GM12801 (cell line): ENCODE data around the gene KLK13.

ENCODE experiments used
- CTCF ChIP-seq: IDR thresholded peaks from one replicate; pipeline ENCODE4 v1.5.1; 2011; ENCODE audit warnings: control low read depth; ENCODE audit not compliant: insufficient read length; ENCODE audit errors: extremely low read depth

KLK13 gene

GRCh38 chr19:51064534-51065220 is at the start of gene KLK13:
Gene KLK13, minus strand, starts transcription at chr19:51065092. Its CDS starts 25 bp downstream, at chr19:51065067.
- no peak for TF ChIP-seq CTCF

- no peak for TF ChIP-seq CTCF
Measured at GRCh38 chr19:51114087-51114729, 49.3 kb upstream of the KLK13 start.

- TF ChIP-seq CTCF = no peak
Measured at GRCh38 chr19:51111606-51112005, 46.7 kb upstream of the KLK13 start.

- no peak for TF ChIP-seq CTCF
Measured at GRCh38 chr19:51110666-51110971, 45.7 kb upstream of the KLK13 start.

GRCh38 chr19:51108805-51109146 is 43.9 kb upstream of the KLK13 start:
- TF ChIP-seq CTCF = no peak

GRCh38 chr19:51108066-51108804 is 43.3 kb upstream of the KLK13 start, which contains the start of gene CTU1:
Gene CTU1, minus strand, starts transcription at chr19:51108409. Its CDS starts 3,840 bp downstream, at chr19:51104569.
- TF ChIP-seq CTCF = no peak

- no peak for TF ChIP-seq CTCF
Measured at GRCh38 chr19:51107406-51108065, 42.6 kb upstream of the KLK13 start.
